Keratinocyte (primary cell): Measurements from ENCODE around the gene CBARP. TPM values are rescaled to one million over a fixed set of nuclear protein-coding genes. Genes with fewer than 3 reads are reported as not detected.

Experiments
- DNase-seq: peaks from one replicate; pipeline ENCODE4 v3.0.0-alpha.2; 2011; ENCODE audit warnings: low read depth, missing footprints, low spot score
- FAIRE-seq: peaks from 2 replicates; lab custom pipeline; 2011; peaks lifted over from hg19 to GRCh38; lab: Jason Lieb, UNC
- H2AFZ ChIP-seq: 2 replicates; pipeline ENCODE4 v1.6.0; 2012; ENCODE audit warnings: low read length, control low read depth, inconsistent platforms; ENCODE audit not compliant: control insufficient read depth
- H3K27ac ChIP-seq: 2 replicates; pipeline ENCODE4 v1.5.1; 2011; ENCODE audit warnings: low read length; ENCODE audit not compliant: control insufficient read depth, insufficient read depth
- H3K27me3 ChIP-seq: 3 replicates; pipeline ENCODE4 v1.6.0; 2011; ENCODE audit warnings: low read length; ENCODE audit not compliant: control insufficient read depth, insufficient read depth; ENCODE audit errors: extremely low read depth
- H3K36me3 ChIP-seq, 2 experiments: 2 replicates in 1 of 2; 3 replicates in 1 of 2; pipeline ENCODE4 v1.5.1; 2011; ENCODE audit warnings: low read length in 2 of 2, mild to moderate bottlenecking in 1 of 2; ENCODE audit not compliant: control insufficient read depth in 2 of 2, insufficient read depth in 2 of 2; ENCODE audit errors: extremely low read depth in 1 of 2
- H3K4me1 ChIP-seq: 3 replicates; pipeline ENCODE4 v1.5.1; 2011; ENCODE audit warnings: low read length; ENCODE audit not compliant: control insufficient read depth, insufficient read depth; ENCODE audit errors: extremely low read depth
- H3K4me2 ChIP-seq: 3 replicates; pipeline ENCODE4 v1.6.0; 2011; ENCODE audit warnings: low read depth, low read length; ENCODE audit not compliant: control insufficient read depth, insufficient read depth; ENCODE audit errors: extremely low read depth
- H3K4me3 ChIP-seq, 3 experiments: fragments of 200-600 bp in 1 of 3; sonication (generic) in 1 of 3; 2 replicates in 2 of 3; 3 replicates in 1 of 3; pipeline ENCODE4 v1.5.1; 2011 to 2016; ENCODE audit warnings: low read length in 3 of 3, mild to moderate bottlenecking in 3 of 3, control low read depth in 2 of 3, inconsistent platforms in 1 of 3, low read depth in 1 of 3, mixed read lengths in 1 of 3, mixed run types in 1 of 3, moderate library complexity in 1 of 3; ENCODE audit not compliant: control insufficient read depth in 2 of 3, insufficient read depth in 2 of 3; ENCODE audit errors: extremely low read depth in 1 of 3
- H3K79me2 ChIP-seq: 2 replicates; pipeline ENCODE4 v1.6.0; 2012; ENCODE audit warnings: low read length; ENCODE audit not compliant: control insufficient read depth, insufficient read depth
- H3K9ac ChIP-seq: 3 replicates; pipeline ENCODE4 v1.6.0; 2011; ENCODE audit warnings: low read length; ENCODE audit not compliant: control insufficient read depth, insufficient read depth; ENCODE audit errors: extremely low read depth
- H3K9me1 ChIP-seq: 3 replicates; pipeline ENCODE4 v1.6.0; 2011; ENCODE audit warnings: low read length; ENCODE audit not compliant: control insufficient read depth, insufficient read depth; ENCODE audit errors: extremely low read depth
- H3K9me3 ChIP-seq: 2 replicates; pipeline ENCODE4 v1.5.1; 2012; ENCODE audit warnings: low read depth, low read length; ENCODE audit not compliant: control insufficient read depth
- H4K20me1 ChIP-seq: 3 replicates; pipeline ENCODE4 v1.6.0; 2011; ENCODE audit warnings: low read length; ENCODE audit not compliant: control insufficient read depth, insufficient read depth; ENCODE audit errors: extremely low read depth
- CTCF ChIP-seq, 3 experiments: IDR thresholded peaks in 1 of 3; conservative IDR thresholded peaks in 1 of 3; optimal IDR thresholded peaks in 1 of 3; 2 replicates in 2 of 3; 3 replicates in 1 of 3; pipeline versions ENCODE3 to v1.5.1; 2011; ENCODE audit warnings: low read length in 3 of 3, mild to moderate bottlenecking in 3 of 3, moderate library complexity in 2 of 3, control low read depth in 1 of 3, inconsistent platforms in 1 of 3; ENCODE audit not compliant: insufficient read depth in 2 of 3; ENCODE audit errors: extremely low read depth in 1 of 3
- EZH2 ChIP-seq: IDR thresholded peaks from one replicate; pipeline ENCODE4 v1.6.1; 2012; ENCODE audit warnings: inconsistent platforms, mild to moderate bottlenecking, low read length, moderate library complexity
- dilution Hi-C: fragments of 300-500 bp; cut with MboI; formaldehyde crosslinking; loops from one replicate; pipeline ENCODE4 v1.7.0; 2020; ENCODE audit warnings: low sequenced_read_pairs; ENCODE audit not compliant: extremely low pct_ligation_motif_present
- polyA plus RNA-seq, 5 experiments: library from polyadenylated mRNA; depleted of rRNA in 3 of 5; stranded (reverse) in 3 of 5; stranded (forward) in 1 of 5; unstranded in 1 of 5; fragments of >200 nt; gene quantifications; 1 replicate in 1 of 5; 2 replicates in 3 of 5; 3 replicates in 1 of 5; pipeline versions ENCODE4 v1.2.1 to v1.2.3, GENCODE V29; 2011 to 2012; ENCODE audit warnings: missing spikeins in 2 of 5, low read depth in 1 of 5, low replicate concordance in 1 of 5

The CBARP gene
- polyA plus RNA-seq, 1 donor (not counting 4 experiments of a cell fraction or from before 2014, with no cell fraction given), result 0.93 TPM

GRCh38 chr19:1243768-1244692, 6.2 kb upstream of the CBARP start:
- H4K20me1 ChIP-seq, result no peaks in the 10 kb centered on the region
- H3K27ac ChIP-seq, result no peak overlapping the region
- peaks cover 0 to 1% of the 10 kb centered on the region in 2 experiments for H3K36me3 ChIP-seq
- no peak overlapping the region for H2AFZ ChIP-seq
- H3K9me1 ChIP-seq, result no peaks in the 10 kb centered on the region
- H3K4me1 ChIP-seq, result peaks cover 32% of the 10 kb centered on the region
- peak overlapping the region; percentile 51 for H3K4me2 ChIP-seq
- H3K79me2 ChIP-seq, result peaks cover 23% of the 10 kb centered on the region
- peak overlapping the region; percentile 47 for H3K9ac ChIP-seq
- no peaks in the 10 kb centered on the region for H3K9me3 ChIP-seq
- FAIRE-seq, result no peak
- dilution Hi-C loops, result no loop called here
- TF ChIP-seq EZH2 (no peak), CTCF (optimal IDR thresholded peaks at IDR 0.05 in 1 of 3, IDR thresholded peaks at IDR 0.05 in 1 of 3, conservative IDR thresholded peaks at IDR 0.05 in 1 of 3; ENCODE audit: extremely low read depth in 1 of 3, insufficient read depth in 2 of 3, low read length in 3 of 3) (peak; percentile 81 to 98 (median 85))
- no peak for DNase-seq
- no peaks in the 10 kb centered on the region for H3K27me3 ChIP-seq
- peak overlapping the region; percentile 7 to 54 (median 34) for H3K4me3 ChIP-seq

GRCh38 chr19:1241417-1242095, 3.8 kb upstream of the CBARP start, which contains the start of gene ATP5F1D:
Gene ATP5F1D, plus strand, starts transcription at chr19:1241751. Its CDS starts 100 bp downstream, at chr19:1241851.
- TF ChIP-seq EZH2 (no peak), CTCF (optimal IDR thresholded peaks at IDR 0.05 in 1 of 3, IDR thresholded peaks at IDR 0.05 in 1 of 3, conservative IDR thresholded peaks at IDR 0.05 in 1 of 3; ENCODE audit: extremely low read depth in 1 of 3, insufficient read depth in 2 of 3, low read length in 3 of 3) (no peak)
- H3K4me1 ChIP-seq, result peaks cover 32% of the 10 kb centered on the region
- H4K20me1 ChIP-seq, result no peaks in the 10 kb centered on the region
- H3K9ac ChIP-seq, result peak within 1 kb of the TSS; percentile 79
- peak within 1 kb of the TSS; percentile 64 for H2AFZ ChIP-seq
- dilution Hi-C loops, result no loop called here
- no peaks in the 10 kb centered on the region for H3K9me3 ChIP-seq
- peaks cover 0 to 1% of the 10 kb centered on the region in 2 experiments for H3K36me3 ChIP-seq
- peak within 1 kb of the TSS; percentile 67 to 87 (median 84) for H3K4me3 ChIP-seq
- peak; percentile 67 for FAIRE-seq
- no peaks in the 10 kb centered on the region for H3K27me3 ChIP-seq
- H3K4me2 ChIP-seq, result peak within 1 kb of the TSS; percentile 91
- H3K27ac ChIP-seq, result peak within 1 kb of the TSS; percentile 60
- H3K79me2 ChIP-seq, result peaks cover 23% of the 10 kb centered on the region
- no peaks in the 10 kb centered on the region for H3K9me1 ChIP-seq
- no peak for DNase-seq
